Psoas muscle (tissue), 8 donors: ENCODE measurements around the gene AGFG2. TPM values are rescaled to one million over a fixed set of nuclear protein-coding genes. Genes with fewer than 3 reads are reported as not detected.

Experiments
- ATAC-seq, 4 donors: fragments of 200-7000 bp; cut with Tn5 transposase; one replicate each; pipeline ENCODE4 v1.9.1; 2020; ENCODE audit warnings: moderate library complexity in 3 of 4, mild to moderate bottlenecking in 2 of 4
- DNase-seq, 2 donors: peaks; one replicate each; pipeline ENCODE4 v3.0.0-alpha.2; 2020
- H3K27ac ChIP-seq: fragments of 200-600 bp; one replicate; pipeline ENCODE4 v1.8.0; 2022
- H3K27me3 ChIP-seq, 3 donors: fragments of 200-600 bp in 1 of 3; one replicate each; pipeline versions ENCODE4 v1.6.1 to v1.8.0; 2013 to 2022; ENCODE audit warnings: low read length in 2 of 3, mild to moderate bottlenecking in 2 of 3, moderate library complexity in 1 of 3; ENCODE audit not compliant: insufficient read depth in 3 of 3
- H3K36me3 ChIP-seq, 2 donors: fragments of 200-600 bp in 1 of 2; one replicate each; pipeline versions ENCODE4 v1.6.1 to v1.8.0; 2013 to 2022; ENCODE audit warnings: low read depth in 1 of 2, mild to moderate bottlenecking in 1 of 2, moderate library complexity in 1 of 2; ENCODE audit not compliant: insufficient read depth in 1 of 2
- H3K4me1 ChIP-seq: fragments of 200-600 bp; one replicate; pipeline ENCODE4 v1.8.0; 2022
- H3K4me3 ChIP-seq: fragments of 200-600 bp; one replicate; pipeline ENCODE4 v1.8.0; 2022; ENCODE audit warnings: mild to moderate bottlenecking
- H3K9me3 ChIP-seq: fragments of 200-600 bp; one replicate; pipeline ENCODE4 v1.8.0; 2022
- WGBS, 3 donors: extraction: QIAGEN DNeasy Blood & Tissue Kit; methylation state at CpG; one replicate each; pipeline versions ENCODE4 v1.1.6 to v1.1.7; 2013; 5-methylcytosine and 5-hydroxymethylcytosine counted together
- intact Hi-C, 2 donors: fragments of 100-400 bp; cut with DNase I; formaldehyde crosslinking; loops; one replicate each; pipeline versions ENCODE4 v1.11.0 to v1.14.2; 2022
- polyA plus RNA-seq, 3 donors: library from polyadenylated mRNA; stranded (reverse); fragments of 200-250 nt; gene quantifications; one replicate each; pipeline ENCODE4 v1.2.3, GENCODE V29; 2013
- total RNA-seq, 4 donors: library from RNA; stranded (reverse); fragmentation: NEBNext Ultra II Directional in 2 of 4; extraction: Animal tissue kit (Norgen Biotek cat#: 25700) in 2 of 4; gene quantifications; one replicate each; pipeline versions ENCODE4 v1.2.1 to v1.2.4, GENCODE V29; 2021 to 2023
- TF ChIP-seq, protein P1 (sequence below): fragments of 200-600 bp; IDR thresholded peaks from one replicate; pipeline ENCODE4 v1.8.0; 2022; ENCODE audit warnings: antibody characterized with exemption
- donor health status: healthy with polysubstance abuse.
- donor health status: DM: no; HTN: no; CAD: no; lungs with moderate emphysema.
- donor health status: Bipolar disorder and iron deficiency.
- donor health status: healthy.
- donor health status: DM: yes; HTN: yes; CAD: no.
- donor health status: DM: no; HTN: no; CAD: no.
- donor health status: DM: no; HTN: no; CAD: no.
- donor health status: DM: yes; HTN: yes; CAD: no.

The AGFG2 gene
- total and polyA plus RNA-seq, 7 donors, result 4.8 to 14.7 (median 8.8) TPM

GRCh38 chr7:100565133-100565571 is 26.1 kb downstream of the AGFG2 start:
- TF ChIP-seq, protein P1, sequence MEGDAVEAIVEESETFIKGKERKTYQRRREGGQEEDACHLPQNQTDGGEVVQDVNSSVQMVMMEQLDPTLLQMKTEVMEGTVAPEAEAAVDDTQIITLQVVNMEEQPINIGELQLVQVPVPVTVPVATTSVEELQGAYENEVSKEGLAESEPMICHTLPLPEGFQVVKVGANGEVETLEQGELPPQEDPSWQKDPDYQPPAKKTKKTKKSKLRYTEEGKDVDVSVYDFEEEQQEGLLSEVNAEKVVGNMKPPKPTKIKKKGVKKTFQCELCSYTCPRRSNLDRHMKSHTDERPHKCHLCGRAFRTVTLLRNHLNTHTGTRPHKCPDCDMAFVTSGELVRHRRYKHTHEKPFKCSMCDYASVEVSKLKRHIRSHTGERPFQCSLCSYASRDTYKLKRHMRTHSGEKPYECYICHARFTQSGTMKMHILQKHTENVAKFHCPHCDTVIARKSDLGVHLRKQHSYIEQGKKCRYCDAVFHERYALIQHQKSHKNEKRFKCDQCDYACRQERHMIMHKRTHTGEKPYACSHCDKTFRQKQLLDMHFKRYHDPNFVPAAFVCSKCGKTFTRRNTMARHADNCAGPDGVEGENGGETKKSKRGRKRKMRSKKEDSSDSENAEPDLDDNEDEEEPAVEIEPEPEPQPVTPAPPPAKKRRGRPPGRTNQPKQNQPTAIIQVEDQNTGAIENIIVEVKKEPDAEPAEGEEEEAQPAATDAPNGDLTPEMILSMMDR, result no peak
- no peaks in the 10 kb centered on the region for H3K36me3 ChIP-seq

GRCh38 chr7:100566018-100566531 is 27.1 kb downstream of the AGFG2 start:
- no peaks in the 10 kb centered on the region for H3K36me3 ChIP-seq
- intact Hi-C loops, result no loop called here
- WGBS, 3 donors, result 80 to 90% (median 83%) methylated on average over 6 of the region's 6 CpGs
- H3K4me3 ChIP-seq, result no peak overlapping the region
- H3K27ac ChIP-seq, result no peak overlapping the region
- DNase-seq, result no peak
- no peaks in the 10 kb centered on the region for H3K9me3 ChIP-seq
- TF ChIP-seq, protein P1, result no peak
- H3K27me3 ChIP-seq, result peaks cover 0 to 10% (median 5%) of the 10 kb centered on the region in 3 donors
- no peak for ATAC-seq
- no peaks in the 10 kb centered on the region for H3K4me1 ChIP-seq

More at GRCh38 chr7:100565133-100565571, 26.1 kb downstream of the AGFG2 start:
- Histone ChIP-seq H3K4me1 (no peaks in the 10 kb centered on the region), H3K4me3 (no peak overlapping the region), H3K9me3 (no peaks in the 10 kb centered on the region), H3K27me3 (peaks cover 0 to 4% (median 2%) of the 10 kb centered on the region in 3 donors), H3K27ac (no peak overlapping the region)
- 94 to 96% (median 94%) methylated on average over 11 of the region's 11 CpGs for WGBS, 3 donors
- no peak for DNase-seq
- intact Hi-C loops, result loop anchor here in 1 of 2 donors (2.0 kb wide), 1 partner anchor 126 kb away; no protein-coding TSS in a partner anchor
- ATAC-seq, result no peak

DNA sequence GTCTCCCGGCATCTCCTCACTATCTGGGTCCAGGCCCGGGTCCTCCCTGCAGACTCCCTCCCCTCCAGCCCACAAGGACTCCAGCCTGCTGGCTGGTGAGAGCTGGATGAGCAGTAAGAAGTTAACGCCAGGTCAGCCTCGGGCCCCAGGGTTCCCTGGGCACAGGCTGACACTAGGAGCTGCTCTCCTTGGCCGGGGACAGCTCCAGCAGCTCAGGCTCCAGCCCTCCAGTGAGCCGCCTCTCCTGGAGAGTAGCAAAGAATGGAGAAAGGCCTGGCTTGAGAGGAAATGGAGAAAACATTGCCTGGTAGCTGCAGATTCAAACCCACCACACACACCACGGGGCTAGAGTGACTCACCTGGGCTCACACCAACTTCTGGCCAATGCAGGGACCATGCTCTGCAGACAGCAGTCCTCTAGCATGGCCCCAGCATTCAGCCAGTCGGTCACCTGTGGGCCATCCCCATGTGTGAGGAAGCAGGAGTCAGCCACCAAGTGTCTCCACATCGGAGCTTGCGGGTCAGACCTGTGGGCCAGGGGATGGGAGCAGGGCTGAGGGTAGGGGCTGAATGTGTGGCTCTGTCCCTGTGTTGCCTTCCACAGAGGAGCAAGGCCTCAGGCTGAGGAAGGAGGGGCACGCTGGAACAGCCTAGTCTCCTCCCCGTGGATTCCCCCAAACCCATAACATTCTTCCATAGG is 28.2 kb downstream of the AGFG2 start:
- no peaks in the 10 kb centered on the region for H3K9me3 ChIP-seq
- 59 to 72% (median 62%) methylated on average over 12 of the region's 12 CpGs for WGBS, 3 donors
- intact Hi-C loops, result no loop called here
- no peaks in the 10 kb centered on the region for H3K36me3 ChIP-seq
- H3K4me3 ChIP-seq, result no peak overlapping the region
- TF ChIP-seq, protein P1, result no peak
- no peak overlapping the region for H3K27ac ChIP-seq
- DNase-seq, result no peak
- ATAC-seq, result no peak
- H3K4me1 ChIP-seq, result no peaks in the 10 kb centered on the region
- H3K27me3 ChIP-seq, result peaks cover 0 to 19% (median 5%) of the 10 kb centered on the region in 3 donors

- intact Hi-C loops, result no loop called here
- peaks cover 0 to 5% of the 10 kb centered on the region in 2 donors for H3K36me3 ChIP-seq
- DNase-seq (no peak), ATAC-seq (no peak)
- H3K4me1 ChIP-seq, result no peaks in the 10 kb centered on the region
- H3K27ac ChIP-seq, result no peak overlapping the region
- WGBS, 3 donors, result 34 to 37% (median 36%) methylated on average over 3 of the region's 3 CpGs
- no peak overlapping the region for H3K4me3 ChIP-seq
- TF ChIP-seq, protein P1, result no peak
- no peaks in the 10 kb centered on the region for H3K9me3 ChIP-seq
- H3K27me3 ChIP-seq, result peaks cover 0 to 22% (median 5%) of the 10 kb centered on the region in 3 donors
These were observed 28.8 kb downstream of the AGFG2 start for GRCh38 chr7:100567751-100568175.
